HepG2 (cell line): ENCODE results near the gene ABI3BP. TPM values are rescaled to one million over a fixed set of nuclear protein-coding genes. Genes with fewer than 3 reads are reported as not detected.

Experiments used
- BRCA1 ChIP-seq: sonication (generic); formaldehyde crosslinking; IDR thresholded peaks from 2 replicates; pipeline ENCODE4 v1.4.0; 2020; ENCODE audit warnings: missing genetic modification reagents
- CENPT ChIP-seq: sonication (generic); formaldehyde crosslinking; IDR thresholded peaks from 2 replicates; pipeline ENCODE4 v1.8.0; 2022; ENCODE audit warnings: low read depth, mild to moderate bottlenecking, moderate library complexity, missing genetic modification reagents
- HHEX ChIP-seq: IDR thresholded peaks from 2 replicates; pipeline ENCODE4 v1.6.1; 2016; ENCODE audit warnings: control low read depth
- HIVEP1 ChIP-seq: sonication (generic); formaldehyde crosslinking; IDR thresholded peaks from 2 replicates; pipeline ENCODE4 v1.4.0; 2020; ENCODE audit warnings: mild to moderate bottlenecking, missing genetic modification reagents
- HOXA7 ChIP-seq: sonication (generic); formaldehyde crosslinking; IDR thresholded peaks from 2 replicates; pipeline ENCODE4 v1.8.1; 2022; ENCODE audit warnings: mild to moderate bottlenecking, missing genetic modification reagents, moderate library complexity
- KDM1A ChIP-seq: IDR thresholded peaks from 2 replicates; pipeline ENCODE4 v1.6.1; 2016; ENCODE audit warnings: missing compliant biosample characterization
- MXD4 ChIP-seq: IDR thresholded peaks from 2 replicates; pipeline ENCODE4 v1.6.1; 2016; ENCODE audit warnings: mild to moderate bottlenecking, missing biosample characterization, missing genetic modification reagents
- SETDB1 ChIP-seq: sonication (generic); formaldehyde crosslinking; IDR thresholded peaks from 2 replicates; pipeline ENCODE4 v1.5.1; 2020; ENCODE audit warnings: missing genetic modification reagents, mild to moderate bottlenecking, borderline replicate concordance
- TAF15 ChIP-seq: fragments of 200-400 bp; formaldehyde crosslinking; IDR thresholded peaks from one replicate; pipeline ENCODE4 v1.6.1; 2018; ENCODE audit warnings: mild to moderate bottlenecking, low read depth, low read length; ENCODE audit not compliant: poor library complexity, severe bottlenecking
- ZFP36 ChIP-seq: fragments of 150-350 bp; IDR thresholded peaks from 2 replicates; pipeline ENCODE4 v1.6.1; 2018; ENCODE audit warnings: borderline replicate concordance, low read length, low read depth; ENCODE audit not compliant: partially characterized antibody
- ZNF205 ChIP-seq: IDR thresholded peaks from 2 replicates; pipeline ENCODE4 v1.6.1; 2018; ENCODE audit warnings: missing biosample characterization, missing genetic modification reagents
- ZNF251 ChIP-seq: sonication (generic); formaldehyde crosslinking; IDR thresholded peaks from 2 replicates; pipeline ENCODE4 v1.9.0; 2021; ENCODE audit warnings: mild to moderate bottlenecking, missing genetic modification reagents
- ZNF501 ChIP-seq: sonication (generic); formaldehyde crosslinking; IDR thresholded peaks from 2 replicates; pipeline ENCODE4 v1.5.1; 2020; ENCODE audit warnings: mild to moderate bottlenecking, moderate library complexity, missing genetic modification reagents
- ZNF598 ChIP-seq: sonication (generic); formaldehyde crosslinking; IDR thresholded peaks from 2 replicates; pipeline ENCODE4 v1.5.1; 2020; ENCODE audit warnings: mild to moderate bottlenecking, missing genetic modification reagents, borderline replicate concordance
- ZNF607 ChIP-seq: sonication (generic); formaldehyde crosslinking; IDR thresholded peaks from 2 replicates; pipeline ENCODE4 v1.5.1; 2020; ENCODE audit warnings: missing genetic modification reagents, mild to moderate bottlenecking, borderline replicate concordance
- ZNF660 ChIP-seq: sonication (generic); formaldehyde crosslinking; IDR thresholded peaks from 2 replicates; pipeline ENCODE4 v1.5.1; 2020; ENCODE audit warnings: mild to moderate bottlenecking, low read depth, missing genetic modification reagents, borderline replicate concordance
- ZNF672 ChIP-seq: sonication (generic); formaldehyde crosslinking; IDR thresholded peaks from 2 replicates; pipeline ENCODE4 v1.8.1; 2022; ENCODE audit warnings: missing genetic modification reagents
- ZNF790 ChIP-seq: sonication (generic); formaldehyde crosslinking; IDR thresholded peaks from 2 replicates; pipeline ENCODE4 v1.8.0; 2022; ENCODE audit warnings: missing genetic modification reagents, mild to moderate bottlenecking, borderline replicate concordance
- polyA plus RNA-seq, 8 experiments: library from polyadenylated mRNA; depleted of rRNA in 3 of 8; stranded (reverse) in 7 of 8; unstranded in 1 of 8; fragments of >200 nt; fragmentation: Illumina TruSeq in 4 of 8; extraction: Trizol in 4 of 8; gene quantifications; 2 replicates each; pipeline versions ENCODE4 v1.2.1 to v1.2.3, GENCODE V29; 2011 to 2016; ENCODE audit warnings: low read depth in 4 of 8, missing spikeins in 1 of 8, mixed read lengths in 1 of 8; ENCODE audit not compliant: insufficient read depth in 1 of 8
- total RNA-seq, 5 experiments: library from RNA; depleted of rRNA; stranded (reverse); fragments of >200 nt; fragmentation: Illumina TruSeq; extraction: Trizol; gene quantifications; 2 replicates each; pipeline ENCODE4 v1.2.3, GENCODE V29; 2016; ENCODE audit warnings: low read depth in 1 of 5
- TF ChIP-seq, protein P1 (sequence below): sonication (generic); formaldehyde crosslinking; conservative IDR thresholded peaks from 2 replicates; pipeline ENCODE4 v1.8.0; 2022; ENCODE audit warnings: mild to moderate bottlenecking, moderate library complexity, missing genetic modification reagents
- TF ChIP-seq, protein P2 (sequence below): IDR thresholded peaks from 2 replicates; pipeline ENCODE4 v1.6.1; 2016; ENCODE audit warnings: missing biosample characterization, missing genetic modification reagents, low read depth
- TF ChIP-seq, protein P3 (sequence below): sonication (generic); formaldehyde crosslinking; IDR thresholded peaks from 2 replicates; pipeline ENCODE4 v1.8.1; 2023; ENCODE audit warnings: mild to moderate bottlenecking, missing genetic modification reagents
- TF ChIP-seq, protein P4 (sequence below): sonication (generic); formaldehyde crosslinking; IDR thresholded peaks from 2 replicates; pipeline ENCODE4 v1.5.0; 2020; ENCODE audit warnings: missing genetic modification reagents
- TF ChIP-seq, protein P5 (sequence below): sonication (generic); formaldehyde crosslinking; IDR thresholded peaks from 2 replicates; pipeline ENCODE4 v1.4.0; 2020; ENCODE audit warnings: mild to moderate bottlenecking, missing genetic modification reagents

ABI3BP gene
- total and polyA plus RNA-seq, 2 of the 13 experiments (the other 11 are each of a cell fraction or from before 2014, with no cell fraction given) = not detected

DNA sequence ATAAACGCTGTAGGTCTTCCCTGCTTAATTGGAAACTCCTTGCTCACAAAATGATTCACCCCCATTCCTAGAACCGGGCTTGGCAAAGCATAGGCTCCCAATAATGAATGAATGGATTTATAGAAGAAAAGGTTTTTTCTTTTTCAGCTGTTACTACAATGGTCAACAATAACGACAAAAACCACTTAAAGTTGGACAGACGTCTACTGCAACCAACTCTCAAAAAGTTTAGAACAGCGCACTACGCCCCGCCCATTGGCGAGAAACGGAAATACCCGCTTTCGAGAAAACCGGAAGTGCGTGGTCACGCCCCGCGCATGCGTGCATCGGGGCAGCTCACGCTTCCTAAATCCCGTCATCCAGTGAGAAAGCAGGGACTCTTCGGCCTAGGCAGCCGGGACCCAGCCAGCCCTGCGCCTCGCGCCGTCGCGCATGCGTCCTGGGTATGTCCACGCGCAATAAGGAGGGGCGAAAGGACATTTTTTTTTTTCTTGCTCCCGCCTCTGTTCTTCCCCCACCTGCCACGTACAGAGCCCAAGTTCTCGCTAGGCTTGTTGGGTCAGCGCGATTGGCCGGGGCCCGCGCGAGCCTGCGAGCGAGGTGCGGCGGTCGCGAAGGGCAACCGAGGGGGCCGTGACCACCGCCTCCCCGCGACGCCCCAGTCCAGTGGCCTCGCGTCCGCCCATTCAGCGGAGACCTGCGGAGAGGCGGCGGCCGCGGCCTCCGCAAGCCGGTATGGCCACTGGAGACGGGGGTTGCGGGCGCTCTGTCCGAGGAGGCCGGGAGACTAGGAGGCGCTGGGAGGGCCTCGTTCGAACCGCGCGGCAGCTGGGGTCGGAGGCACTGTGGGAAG is 284.0 kb downstream of the ABI3BP start, which contains the start of gene TFG (continued):
- TF ChIP-seq, protein P1, sequence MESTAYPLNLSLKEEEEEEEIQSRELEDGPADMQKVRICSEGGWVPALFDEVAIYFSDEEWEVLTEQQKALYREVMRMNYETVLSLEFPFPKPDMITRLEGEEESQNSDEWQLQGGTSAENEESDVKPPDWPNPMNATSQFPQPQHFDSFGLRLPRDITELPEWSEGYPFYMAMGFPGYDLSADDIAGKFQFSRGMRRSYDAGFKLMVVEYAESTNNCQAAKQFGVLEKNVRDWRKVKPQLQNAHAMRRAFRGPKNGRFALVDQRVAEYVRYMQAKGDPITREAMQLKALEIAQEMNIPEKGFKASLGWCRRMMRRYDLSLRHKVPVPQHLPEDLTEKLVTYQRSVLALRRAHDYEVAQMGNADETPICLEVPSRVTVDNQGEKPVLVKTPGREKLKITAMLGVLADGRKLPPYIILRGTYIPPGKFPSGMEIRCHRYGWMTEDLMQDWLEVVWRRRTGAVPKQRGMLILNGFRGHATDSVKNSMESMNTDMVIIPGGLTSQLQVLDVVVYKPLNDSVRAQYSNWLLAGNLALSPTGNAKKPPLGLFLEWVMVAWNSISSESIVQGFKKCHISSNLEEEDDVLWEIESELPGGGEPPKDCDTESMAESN = peak; percentile 92
- TF ChIP-seq ZNF598 (CRISPR knock-in tag) (peak; percentile 36; the same call in 1 of the 2 replicates), ZNF501 (CRISPR knock-in tag) (peak; percentile 92), HIVEP1 (CRISPR knock-in tag) (peak; percentile 22; the same call in 1 of the 2 replicates), SETDB1 (peak; percentile 65; the same call in 1 of the 2 replicates), ZNF660 (CRISPR knock-in tag) (no peak), ZNF607 (CRISPR knock-in tag) (peak; percentile 60; the same call in 1 of the 2 replicates), ZFP36 (no peak), MXD4 (CRISPR knock-in tag) (peak; percentile 68; the same call in 1 of the 2 replicates), ZNF251 (no peak), HOXA7 (CRISPR knock-in tag) (no peak), ZNF205 (CRISPR knock-in tag) (no peak), ZNF672 (CRISPR knock-in tag) (no peak), TAF15 (no peak), BRCA1 (CRISPR knock-in tag) (no peak), CENPT (CRISPR knock-in tag) (no peak), KDM1A (CRISPR knock-in tag) (no peak), ZNF790 (CRISPR knock-in tag) (no peak), HHEX (CRISPR knock-in tag) (no peak)
- TF ChIP-seq, protein P2, sequence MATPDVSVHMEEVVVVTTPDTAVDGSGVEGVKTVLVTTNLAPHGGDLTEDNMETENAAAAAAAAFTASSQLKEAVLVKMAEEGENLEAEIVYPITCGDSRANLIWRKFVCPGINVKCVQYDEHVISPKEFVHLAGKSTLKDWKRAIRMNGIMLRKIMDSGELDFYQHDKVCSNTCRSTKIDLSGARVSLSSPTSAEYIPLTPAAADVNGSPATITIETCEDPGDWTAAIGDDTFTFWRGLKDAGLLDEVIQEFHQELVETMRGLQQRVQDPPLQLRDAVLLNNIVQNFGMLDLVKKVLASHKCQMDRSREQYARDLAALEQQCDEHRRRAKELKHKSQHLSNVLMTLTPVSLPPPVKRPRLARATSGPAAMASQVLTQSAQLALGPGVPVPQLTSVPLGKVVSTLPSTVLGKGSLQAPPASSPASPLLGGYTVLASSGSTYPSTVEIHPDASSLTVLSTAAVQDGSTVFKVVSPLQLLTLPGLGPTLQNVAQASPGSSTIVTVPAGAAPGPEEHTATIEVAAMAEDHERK (CRISPR knock-in tag) = peak; percentile 63
- TF ChIP-seq, protein P3, sequence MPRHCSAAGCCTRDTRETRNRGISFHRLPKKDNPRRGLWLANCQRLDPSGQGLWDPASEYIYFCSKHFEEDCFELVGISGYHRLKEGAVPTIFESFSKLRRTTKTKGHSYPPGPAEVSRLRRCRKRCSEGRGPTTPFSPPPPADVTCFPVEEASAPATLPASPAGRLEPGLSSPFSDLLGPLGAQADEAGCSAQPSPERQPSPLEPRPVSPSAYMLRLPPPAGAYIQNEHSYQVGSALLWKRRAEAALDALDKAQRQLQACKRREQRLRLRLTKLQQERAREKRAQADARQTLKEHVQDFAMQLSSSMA (CRISPR knock-in tag) = no peak
- TF ChIP-seq, protein P4, sequence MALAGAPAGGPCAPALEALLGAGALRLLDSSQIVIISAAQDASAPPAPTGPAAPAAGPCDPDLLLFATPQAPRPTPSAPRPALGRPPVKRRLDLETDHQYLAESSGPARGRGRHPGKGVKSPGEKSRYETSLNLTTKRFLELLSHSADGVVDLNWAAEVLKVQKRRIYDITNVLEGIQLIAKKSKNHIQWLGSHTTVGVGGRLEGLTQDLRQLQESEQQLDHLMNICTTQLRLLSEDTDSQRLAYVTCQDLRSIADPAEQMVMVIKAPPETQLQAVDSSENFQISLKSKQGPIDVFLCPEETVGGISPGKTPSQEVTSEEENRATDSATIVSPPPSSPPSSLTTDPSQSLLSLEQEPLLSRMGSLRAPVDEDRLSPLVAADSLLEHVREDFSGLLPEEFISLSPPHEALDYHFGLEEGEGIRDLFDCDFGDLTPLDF (CRISPR knock-in tag) = no peak
- TF ChIP-seq, protein P5, sequence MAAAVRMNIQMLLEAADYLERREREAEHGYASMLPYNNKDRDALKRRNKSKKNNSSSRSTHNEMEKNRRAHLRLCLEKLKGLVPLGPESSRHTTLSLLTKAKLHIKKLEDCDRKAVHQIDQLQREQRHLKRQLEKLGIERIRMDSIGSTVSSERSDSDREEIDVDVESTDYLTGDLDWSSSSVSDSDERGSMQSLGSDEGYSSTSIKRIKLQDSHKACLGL (CRISPR knock-in tag) = peak; percentile 55
